ENCODE measurements around the gene STH.
"Not testable (repeated sequence)": the region's sequence is repeated elsewhere in the genome, so short reads cannot be mapped to it uniquely, and the experiment has no call there.

Gene STH

DNA sequence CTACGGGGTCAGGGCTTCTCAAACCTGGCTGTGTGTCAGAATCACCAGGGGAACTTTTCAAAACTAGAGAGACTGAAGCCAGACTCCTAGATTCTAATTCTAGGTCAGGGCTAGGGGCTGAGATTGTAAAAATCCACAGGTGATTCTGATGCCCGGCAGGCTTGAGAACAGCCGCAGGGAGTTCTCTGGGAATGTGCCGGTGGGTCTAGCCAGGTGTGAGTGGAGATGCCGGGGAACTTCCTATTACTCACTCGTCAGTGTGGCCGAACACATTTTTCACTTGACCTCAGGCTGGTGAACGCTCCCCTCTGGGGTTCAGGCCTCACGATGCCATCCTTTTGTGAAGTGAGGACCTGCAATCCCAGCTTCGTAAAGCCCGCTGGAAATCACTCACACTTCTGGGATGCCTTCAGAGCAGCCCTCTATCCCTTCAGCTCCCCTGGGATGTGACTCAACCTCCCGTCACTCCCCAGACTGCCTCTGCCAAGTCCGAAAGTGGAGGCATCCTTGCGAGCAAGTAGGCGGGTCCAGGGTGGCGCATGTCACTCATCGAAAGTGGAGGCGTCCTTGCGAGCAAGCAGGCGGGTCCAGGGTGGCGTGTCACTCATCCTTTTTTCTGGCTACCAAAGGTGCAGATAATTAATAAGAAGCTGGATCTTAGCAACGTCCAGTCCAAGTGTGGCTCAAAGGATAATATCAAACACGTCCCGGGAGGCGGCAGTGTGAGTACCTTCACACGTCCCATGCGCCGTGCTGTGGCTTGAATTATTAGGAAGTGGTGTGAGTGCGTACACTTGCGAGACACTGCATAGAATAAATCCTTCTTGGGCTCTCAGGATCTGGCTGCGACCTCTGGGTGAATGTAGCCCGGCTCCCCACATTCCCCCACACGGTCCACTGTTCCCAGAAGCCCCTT, 10.9 kb downstream of the STH start:
- DNase-seq, result no peak

DNA sequence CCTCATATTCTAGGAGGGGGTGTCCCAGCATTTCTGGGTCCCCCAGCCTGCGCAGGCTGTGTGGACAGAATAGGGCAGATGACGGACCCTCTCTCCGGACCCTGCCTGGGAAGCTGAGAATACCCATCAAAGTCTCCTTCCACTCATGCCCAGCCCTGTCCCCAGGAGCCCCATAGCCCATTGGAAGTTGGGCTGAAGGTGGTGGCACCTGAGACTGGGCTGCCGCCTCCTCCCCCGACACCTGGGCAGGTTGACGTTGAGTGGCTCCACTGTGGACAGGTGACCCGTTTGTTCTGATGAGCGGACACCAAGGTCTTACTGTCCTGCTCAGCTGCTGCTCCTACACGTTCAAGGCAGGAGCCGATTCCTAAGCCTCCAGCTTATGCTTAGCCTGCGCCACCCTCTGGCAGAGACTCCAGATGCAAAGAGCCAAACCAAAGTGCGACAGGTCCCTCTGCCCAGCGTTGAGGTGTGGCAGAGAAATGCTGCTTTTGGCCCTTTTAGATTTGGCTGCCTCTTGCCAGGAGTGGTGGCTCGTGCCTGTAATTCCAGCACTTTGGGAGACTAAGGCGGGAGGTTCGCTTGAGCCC, 11.6 kb downstream of the STH start:
- no peak for DNase-seq

DNA sequence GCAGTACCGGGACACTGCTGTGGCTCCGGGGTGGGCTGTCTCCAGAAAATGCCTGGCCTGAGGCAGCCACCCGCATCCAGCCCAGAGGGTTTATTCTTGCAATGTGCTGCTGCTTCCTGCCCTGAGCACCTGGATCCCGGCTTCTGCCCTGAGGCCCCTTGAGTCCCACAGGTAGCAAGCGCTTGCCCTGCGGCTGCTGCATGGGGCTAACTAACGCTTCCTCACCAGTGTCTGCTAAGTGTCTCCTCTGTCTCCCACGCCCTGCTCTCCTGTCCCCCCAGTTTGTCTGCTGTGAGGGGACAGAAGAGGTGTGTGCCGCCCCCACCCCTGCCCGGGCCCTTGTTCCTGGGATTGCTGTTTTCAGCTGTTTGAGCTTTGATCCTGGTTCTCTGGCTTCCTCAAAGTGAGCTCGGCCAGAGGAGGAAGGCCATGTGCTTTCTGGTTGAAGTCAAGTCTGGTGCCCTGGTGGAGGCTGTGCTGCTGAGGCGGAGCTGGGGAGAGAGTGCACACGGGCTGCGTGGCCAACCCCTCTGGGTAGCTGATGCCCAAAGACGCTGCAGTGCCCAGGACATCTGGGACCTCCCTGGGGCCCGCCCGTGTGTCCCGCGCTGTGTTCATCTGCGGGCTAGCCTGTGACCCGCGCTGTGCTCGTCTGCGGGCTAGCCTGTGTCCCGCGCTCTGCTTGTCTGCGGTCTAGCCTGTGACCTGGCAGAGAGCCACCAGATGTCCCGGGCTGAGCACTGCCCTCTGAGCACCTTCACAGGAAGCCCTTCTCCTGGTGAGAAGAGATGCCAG, 12.9 kb downstream of the STH start:
- DNase-seq, result no peak

DNA sequence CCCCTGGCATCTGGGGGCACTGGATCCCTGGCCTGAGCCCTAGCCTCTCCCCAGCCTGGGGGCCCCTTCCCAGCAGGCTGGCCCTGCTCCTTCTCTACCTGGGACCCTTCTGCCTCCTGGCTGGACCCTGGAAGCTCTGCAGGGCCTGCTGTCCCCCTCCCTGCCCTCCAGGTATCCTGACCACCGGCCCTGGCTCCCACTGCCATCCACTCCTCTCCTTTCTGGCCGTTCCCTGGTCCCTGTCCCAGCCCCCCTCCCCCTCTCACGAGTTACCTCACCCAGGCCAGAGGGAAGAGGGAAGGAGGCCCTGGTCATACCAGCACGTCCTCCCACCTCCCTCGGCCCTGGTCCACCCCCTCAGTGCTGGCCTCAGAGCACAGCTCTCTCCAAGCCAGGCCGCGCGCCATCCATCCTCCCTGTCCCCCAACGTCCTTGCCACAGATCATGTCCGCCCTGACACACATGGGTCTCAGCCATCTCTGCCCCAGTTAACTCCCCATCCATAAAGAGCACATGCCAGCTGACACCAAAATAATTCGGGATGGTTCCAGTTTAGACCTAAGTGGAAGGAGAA, 13.5 kb downstream of the STH start:
- DNase-seq, result no peak

DNA sequence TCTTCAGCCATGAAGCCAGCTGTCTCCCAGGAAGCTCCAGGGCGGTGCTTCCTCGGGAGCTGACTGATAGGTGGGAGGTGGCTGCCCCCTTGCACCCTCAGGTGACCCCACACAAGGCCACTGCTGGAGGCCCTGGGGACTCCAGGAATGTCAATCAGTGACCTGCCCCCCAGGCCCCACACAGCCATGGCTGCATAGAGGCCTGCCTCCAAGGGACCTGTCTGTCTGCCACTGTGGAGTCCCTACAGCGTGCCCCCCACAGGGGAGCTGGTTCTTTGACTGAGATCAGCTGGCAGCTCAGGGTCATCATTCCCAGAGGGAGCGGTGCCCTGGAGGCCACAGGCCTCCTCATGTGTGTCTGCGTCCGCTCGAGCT, 14.1 kb downstream of the STH start:
- no peak for DNase-seq

DNA sequence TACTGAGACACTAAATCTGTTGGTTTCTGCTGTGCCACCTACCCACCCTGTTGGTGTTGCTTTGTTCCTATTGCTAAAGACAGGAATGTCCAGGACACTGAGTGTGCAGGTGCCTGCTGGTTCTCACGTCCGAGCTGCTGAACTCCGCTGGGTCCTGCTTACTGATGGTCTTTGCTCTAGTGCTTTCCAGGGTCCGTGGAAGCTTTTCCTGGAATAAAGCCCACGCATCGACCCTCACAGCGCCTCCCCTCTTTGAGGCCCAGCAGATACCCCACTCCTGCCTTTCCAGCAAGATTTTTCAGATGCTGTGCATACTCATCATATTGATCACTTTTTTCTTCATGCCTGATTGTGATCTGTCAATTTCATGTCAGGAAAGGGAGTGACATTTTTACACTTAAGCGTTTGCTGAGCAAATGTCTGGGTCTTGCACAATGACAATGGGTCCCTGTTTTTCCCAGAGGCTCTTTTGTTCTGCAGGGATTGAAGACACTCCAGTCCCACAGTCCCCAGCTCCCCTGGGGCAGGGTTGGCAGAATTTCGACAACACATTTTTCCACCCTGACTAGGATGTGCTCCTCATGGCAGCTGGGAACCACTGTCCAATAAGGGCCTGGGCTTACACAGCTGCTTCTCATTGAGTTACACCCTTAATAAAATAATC, 14.6 kb downstream of the STH start:
- no peak for DNase-seq

DNA sequence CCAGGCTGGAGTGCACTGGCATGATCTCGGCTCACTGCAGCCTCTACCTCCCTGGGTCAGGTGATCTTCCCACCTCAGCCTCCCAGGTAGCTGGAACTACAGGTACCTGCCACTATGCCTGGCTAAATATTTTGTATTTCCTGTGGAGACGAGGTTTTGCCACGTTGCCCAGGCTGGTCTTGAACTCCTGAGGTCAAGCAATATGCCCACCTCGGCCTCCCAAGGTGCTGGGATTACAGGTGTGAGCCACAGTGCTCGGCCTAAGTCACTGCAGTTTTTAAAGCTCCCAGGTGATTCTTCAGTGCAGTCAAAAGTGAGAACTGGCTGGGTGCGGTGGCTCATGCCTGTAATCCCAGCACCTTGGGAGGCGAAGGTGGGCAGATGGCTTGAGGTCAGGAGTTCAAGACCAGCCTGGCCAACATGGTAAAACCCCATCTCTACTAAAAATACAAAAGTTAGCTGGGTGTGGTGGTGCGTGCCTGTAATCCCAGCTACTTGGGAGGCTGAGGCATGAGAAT, 20.4 kb downstream of the STH start:
- not testable (repeated sequence) for DNase-seq

DNA sequence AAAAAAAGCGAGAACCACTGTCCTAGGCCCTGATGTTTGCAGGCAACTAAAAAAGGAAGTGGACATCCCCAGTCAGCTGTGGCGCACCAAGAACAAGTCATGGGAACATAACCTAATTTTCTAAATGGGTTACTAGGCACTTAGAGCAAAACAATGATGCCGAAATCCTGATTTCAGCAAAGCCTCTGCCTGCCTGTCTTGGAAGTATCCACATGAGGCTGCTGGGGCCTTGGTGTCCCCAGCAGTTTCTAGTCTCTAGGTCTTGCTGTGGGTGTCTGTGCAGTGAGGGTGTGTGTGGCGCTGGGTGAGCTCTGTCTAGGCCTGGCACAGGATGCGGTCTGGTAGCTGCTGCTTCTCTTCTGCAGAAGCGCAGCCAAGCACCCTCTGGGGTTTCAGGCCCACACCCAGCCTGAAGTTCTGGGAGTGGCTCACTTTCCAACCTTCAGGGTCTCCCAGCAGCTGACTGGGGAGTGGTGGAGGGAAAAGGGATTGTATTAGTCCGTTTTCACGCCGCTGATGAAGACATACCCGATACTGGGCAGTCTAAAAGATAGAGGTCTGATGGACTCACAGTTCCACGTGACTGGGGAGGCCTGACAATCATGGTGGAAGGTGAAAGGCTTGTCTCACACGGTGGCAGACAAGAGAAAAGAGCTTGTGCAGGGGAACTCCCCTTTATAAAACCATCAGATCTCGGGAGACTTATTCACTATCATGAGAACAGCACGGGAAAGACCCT, 21.1 kb downstream of the STH start:
- peak; percentile 66 for DNase-seq

DNA sequence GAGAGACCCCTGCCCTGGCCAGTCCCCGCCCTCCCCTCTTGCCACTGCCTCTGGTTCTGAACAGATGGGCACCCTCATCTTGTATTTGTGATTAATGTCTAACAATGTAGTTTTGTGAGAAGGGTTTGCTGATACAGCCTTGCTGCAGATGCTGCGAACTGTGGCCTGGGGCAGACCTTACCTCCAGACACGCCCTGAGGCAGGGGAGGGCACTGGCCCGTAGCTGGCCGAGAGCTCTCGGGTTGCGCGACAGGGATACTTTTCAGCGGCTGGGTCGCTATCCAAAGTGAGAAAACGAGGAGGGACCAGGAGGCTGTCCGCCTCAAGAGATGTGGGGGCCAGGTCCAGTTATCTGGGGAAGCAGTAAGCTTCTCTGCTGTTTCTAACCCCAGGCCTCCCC, 21.9 kb downstream of the STH start:
- no peak for DNase-seq

DNA sequence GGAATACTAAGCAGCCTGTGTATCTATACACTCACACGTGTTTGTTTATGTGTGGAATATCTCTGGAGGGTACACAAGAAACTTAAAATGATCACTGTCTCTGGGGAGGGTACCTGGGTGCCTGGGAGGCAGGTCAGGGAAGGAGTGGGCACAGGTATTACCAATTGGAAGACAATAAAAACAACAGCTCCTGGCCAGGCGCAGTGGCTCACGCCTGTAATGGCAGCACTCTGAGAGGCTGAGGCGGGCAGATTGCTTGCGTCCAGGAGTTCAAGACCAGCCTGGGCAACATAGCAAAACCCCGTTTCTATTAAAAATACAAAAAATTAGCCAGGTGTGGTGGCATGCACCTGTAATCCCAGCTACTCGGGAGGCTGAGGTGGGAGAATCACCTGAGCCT, 24.3 kb downstream of the STH start:
- not testable (repeated sequence) for DNase-seq

DNA sequence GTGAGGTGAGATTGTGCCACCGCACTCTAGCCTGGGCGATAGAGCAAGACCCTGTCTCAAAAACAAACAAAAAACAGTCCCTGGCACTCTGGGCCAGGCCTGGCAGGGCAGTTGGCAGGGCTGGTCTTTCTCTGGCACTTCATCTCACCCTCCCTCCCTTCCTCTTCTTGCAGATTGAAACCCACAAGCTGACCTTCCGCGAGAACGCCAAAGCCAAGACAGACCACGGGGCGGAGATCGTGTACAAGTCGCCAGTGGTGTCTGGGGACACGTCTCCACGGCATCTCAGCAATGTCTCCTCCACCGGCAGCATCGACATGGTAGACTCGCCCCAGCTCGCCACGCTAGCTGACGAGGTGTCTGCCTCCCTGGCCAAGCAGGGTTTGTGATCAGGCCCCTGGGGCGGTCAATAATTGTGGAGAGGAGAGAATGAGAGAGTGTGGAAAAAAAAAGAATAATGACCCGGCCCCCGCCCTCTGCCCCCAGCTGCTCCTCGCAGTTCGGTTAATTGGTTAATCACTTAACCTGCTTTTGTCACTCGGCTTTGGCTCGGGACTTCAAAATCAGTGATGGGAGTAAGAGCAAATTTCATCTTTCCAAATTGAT, 24.8 kb downstream of the STH start:
- DNase-seq, result no peak

DNA sequence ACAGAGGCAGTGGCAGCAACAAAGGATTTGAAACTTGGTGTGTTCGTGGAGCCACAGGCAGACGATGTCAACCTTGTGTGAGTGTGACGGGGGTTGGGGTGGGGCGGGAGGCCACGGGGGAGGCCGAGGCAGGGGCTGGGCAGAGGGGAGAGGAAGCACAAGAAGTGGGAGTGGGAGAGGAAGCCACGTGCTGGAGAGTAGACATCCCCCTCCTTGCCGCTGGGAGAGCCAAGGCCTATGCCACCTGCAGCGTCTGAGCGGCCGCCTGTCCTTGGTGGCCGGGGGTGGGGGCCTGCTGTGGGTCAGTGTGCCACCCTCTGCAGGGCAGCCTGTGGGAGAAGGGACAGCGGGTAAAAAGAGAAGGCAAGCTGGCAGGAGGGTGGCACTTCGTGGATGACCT, 25.5 kb downstream of the STH start:
- DNase-seq, result no peak

DNA sequence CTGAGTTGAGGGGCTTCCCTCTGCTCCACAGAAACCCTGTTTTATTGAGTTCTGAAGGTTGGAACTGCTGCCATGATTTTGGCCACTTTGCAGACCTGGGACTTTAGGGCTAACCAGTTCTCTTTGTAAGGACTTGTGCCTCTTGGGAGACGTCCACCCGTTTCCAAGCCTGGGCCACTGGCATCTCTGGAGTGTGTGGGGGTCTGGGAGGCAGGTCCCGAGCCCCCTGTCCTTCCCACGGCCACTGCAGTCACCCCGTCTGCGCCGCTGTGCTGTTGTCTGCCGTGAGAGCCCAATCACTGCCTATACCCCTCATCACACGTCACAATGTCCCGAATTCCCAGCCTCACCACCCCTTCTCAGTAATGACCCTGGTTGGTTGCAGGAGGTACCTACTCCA, 26.0 kb downstream of the STH start:
- DNase-seq, result no peak

DNA sequence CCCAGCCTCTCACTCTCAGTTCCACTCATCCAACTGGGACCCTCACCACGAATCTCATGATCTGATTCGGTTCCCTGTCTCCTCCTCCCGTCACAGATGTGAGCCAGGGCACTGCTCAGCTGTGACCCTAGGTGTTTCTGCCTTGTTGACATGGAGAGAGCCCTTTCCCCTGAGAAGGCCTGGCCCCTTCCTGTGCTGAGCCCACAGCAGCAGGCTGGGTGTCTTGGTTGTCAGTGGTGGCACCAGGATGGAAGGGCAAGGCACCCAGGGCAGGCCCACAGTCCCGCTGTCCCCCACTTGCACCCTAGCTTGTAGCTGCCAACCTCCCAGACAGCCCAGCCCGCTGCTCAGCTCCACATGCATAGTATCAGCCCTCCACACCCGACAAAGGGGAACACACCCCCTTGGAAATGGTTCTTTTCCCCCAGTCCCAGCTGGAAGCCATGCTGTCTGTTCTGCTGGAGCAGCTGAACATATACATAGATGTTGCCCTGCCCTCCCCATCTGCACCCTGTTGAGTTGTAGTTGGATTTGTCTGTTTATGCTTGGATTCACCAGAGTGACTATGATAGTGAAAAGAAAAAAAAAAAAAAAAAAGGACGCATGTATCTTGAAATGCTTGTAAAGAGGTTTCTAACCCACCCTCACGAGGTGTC, 26.6 kb downstream of the STH start:
- no peak for DNase-seq

DNA sequence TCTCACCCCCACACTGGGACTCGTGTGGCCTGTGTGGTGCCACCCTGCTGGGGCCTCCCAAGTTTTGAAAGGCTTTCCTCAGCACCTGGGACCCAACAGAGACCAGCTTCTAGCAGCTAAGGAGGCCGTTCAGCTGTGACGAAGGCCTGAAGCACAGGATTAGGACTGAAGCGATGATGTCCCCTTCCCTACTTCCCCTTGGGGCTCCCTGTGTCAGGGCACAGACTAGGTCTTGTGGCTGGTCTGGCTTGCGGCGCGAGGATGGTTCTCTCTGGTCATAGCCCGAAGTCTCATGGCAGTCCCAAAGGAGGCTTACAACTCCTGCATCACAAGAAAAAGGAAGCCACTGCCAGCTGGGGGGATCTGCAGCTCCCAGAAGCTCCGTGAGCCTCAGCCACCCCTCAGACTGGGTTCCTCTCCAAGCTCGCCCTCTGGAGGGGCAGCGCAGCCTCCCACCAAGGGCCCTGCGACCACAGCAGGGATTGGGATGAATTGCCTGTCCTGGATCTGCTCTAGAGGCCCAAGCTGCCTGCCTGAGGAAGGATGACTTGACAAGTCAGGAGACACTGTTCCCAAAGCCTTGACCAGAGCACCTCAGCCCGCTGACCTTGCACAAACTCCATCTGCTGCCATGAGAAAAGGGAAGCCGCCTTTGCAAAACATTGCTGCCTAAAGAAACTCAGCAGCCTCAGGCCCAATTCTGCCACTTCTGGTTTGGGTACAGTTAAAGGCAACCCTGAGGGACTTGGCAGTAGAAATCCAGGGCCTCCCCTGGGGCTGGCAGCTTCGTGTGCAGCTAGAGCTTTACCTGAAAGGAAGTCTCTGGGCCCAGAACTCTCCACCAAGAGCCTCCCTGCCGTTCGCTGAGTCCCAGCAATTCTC, 27.4 kb downstream of the STH start:
- no peak for DNase-seq

DNA sequence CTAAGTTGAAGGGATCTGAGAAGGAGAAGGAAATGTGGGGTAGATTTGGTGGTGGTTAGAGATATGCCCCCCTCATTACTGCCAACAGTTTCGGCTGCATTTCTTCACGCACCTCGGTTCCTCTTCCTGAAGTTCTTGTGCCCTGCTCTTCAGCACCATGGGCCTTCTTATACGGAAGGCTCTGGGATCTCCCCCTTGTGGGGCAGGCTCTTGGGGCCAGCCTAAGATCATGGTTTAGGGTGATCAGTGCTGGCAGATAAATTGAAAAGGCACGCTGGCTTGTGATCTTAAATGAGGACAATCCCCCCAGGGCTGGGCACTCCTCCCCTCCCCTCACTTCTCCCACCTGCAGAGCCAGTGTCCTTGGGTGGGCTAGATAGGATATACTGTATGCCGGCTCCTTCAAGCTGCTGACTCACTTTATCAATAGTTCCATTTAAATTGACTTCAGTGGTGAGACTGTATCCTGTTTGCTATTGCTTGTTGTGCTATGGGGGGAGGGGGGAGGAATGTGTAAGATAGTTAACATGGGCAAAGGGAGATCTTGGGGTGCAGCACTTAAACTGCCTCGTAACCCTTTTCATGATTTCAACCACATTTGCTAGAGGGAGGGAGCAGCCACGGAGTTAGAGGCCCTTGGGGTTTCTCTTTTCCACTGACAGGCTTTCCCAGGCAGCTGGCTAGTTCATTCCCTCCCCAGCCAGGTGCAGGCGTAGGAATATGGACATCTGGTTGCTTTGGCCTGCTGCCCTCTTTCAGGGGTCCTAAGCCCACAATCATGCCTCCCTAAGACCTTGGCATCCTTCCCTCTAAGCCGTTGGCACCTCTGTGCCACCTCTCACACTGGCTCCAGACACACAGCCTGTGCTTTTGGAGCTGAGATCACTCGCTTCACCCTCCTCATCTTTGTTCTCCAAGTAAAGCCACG, 28.3 kb downstream of the STH start:
- no peak for DNase-seq

DNA sequence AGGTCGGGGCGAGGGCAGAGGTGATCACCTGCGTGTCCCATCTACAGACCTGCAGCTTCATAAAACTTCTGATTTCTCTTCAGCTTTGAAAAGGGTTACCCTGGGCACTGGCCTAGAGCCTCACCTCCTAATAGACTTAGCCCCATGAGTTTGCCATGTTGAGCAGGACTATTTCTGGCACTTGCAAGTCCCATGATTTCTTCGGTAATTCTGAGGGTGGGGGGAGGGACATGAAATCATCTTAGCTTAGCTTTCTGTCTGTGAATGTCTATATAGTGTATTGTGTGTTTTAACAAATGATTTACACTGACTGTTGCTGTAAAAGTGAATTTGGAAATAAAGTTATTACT, 28.9 kb downstream of the STH start:
- DNase-seq, result no peak

DNA sequence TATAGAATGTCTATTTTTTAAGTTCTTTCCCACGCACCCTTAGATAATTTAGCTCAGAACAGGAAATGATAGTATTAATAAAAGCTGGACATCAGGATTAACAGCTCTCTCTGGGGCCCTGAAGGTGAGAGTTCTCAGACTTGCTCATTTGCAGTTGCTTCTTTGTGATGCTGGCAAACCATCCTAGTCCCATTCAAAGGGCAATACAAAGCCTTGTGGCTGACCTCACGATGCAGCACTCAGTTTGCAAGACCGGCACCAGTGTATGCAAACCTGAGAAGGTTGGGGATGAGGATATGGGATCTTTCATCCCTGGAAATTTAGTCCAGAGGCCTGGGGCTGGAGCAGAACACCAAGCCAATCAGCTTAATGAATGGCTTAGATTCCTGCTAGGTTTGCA, 29.3 kb downstream of the STH start:
- no peak for DNase-seq

All from activated gamma-delta T cell treated with Interleukin-2 at 50 U/mL for 16 hours (primary cell).